ENCODE data around the gene PWWP2B.

The PWWP2B gene

GRCh38 chr10:132449051-132449810, 52.2 kb downstream of the PWWP2B start:
- peak; percentile 26 for DNase-seq

DNA sequence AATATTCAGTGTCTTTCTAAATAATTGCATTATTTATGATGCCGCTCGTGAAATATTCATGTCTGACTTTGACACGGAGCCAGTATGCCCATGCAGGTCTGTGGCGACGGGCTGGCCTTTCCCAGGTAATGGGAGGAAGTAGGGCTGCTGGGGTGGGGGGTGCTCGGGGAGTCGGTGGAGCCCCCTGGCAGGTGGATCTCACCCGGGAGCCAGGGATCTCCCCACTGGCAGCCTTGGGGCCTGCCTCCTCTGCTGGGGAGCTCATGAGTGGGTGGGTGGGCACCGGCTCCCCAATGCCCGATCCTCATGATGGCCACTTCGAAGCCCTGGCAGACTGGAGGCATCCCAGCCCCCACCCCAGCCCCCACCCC, 52.8 kb downstream of the PWWP2B start:
- DNase-seq = peak; percentile 34

- peak; percentile 35 for DNase-seq
Measured at GRCh38 chr10:132450466-132450824, 53.4 kb downstream of the PWWP2B start.

DNA sequence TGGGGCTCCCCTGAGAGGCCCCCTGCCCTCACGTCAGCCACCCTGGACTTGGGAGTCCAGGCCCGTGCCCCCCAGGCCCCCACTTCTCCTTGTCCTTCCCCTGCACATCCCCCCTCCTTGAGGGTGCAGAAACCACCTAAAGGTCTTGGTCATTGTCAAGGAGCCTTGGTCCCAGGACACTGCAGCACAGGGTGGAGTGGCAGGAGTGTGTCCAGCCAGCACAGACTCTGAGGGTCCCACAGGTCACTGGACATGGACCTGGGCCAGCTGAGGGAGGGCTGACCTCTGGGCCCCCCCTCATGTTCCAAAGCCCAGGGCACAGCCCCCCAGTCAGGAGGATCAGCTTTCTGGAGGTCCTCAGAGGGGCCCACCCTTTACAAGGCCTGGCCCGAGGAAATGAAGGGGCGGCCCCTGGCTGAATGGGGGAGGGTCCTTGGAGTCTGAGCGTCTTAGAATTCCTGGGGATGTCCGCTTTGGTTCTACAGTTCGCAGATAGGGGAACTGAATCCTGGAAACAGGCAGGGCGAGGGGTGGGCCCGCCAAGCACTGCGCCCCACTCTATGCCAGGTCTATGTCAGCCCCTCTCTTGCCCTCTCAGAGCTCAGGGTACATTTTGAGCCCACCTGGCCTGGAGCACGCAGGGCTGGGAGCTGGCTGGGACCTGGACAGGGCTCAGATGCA, 54.0 kb downstream of the PWWP2B start:
- DNase-seq = peak; percentile 31

DNA sequence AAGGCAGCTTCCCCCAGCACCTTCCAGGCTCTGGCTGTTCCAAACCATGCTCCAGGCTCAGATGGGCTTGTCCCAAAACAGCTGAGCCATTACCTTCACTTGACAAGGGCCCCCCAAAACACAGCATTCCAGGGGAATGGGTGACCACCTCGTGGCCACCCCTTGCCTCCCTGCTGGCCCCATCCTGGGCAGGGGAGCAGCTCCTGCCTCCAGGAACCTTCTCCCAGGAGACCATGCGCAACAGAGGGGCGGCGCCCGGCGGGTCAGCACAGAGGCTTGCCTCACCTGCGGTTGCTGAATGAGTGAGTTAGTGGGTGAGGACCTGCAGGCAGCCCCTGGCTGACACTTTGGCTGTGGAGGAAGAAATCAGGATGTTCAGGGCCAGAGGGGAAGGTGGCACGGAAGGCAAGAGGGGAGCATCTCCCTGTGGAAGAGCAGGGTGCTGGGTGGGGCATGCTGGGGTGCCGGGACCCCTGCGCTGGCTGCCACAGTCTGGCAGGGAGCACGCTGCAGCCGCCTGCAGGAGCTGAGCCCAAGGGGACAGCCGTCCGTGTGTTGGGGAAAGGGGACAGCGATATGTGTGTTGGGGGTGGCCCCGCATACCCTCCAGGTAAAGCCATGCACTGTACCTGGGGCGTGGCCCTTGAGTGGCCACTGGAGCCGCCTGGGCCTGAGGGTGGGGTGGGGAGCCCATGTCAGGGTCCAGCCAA, 54.7 kb downstream of the PWWP2B start:
- peak; percentile 32 for DNase-seq

- DNase-seq = peak; percentile 33
Measured at GRCh38 chr10:132452216-132452650, 55.2 kb downstream of the PWWP2B start.

DNA sequence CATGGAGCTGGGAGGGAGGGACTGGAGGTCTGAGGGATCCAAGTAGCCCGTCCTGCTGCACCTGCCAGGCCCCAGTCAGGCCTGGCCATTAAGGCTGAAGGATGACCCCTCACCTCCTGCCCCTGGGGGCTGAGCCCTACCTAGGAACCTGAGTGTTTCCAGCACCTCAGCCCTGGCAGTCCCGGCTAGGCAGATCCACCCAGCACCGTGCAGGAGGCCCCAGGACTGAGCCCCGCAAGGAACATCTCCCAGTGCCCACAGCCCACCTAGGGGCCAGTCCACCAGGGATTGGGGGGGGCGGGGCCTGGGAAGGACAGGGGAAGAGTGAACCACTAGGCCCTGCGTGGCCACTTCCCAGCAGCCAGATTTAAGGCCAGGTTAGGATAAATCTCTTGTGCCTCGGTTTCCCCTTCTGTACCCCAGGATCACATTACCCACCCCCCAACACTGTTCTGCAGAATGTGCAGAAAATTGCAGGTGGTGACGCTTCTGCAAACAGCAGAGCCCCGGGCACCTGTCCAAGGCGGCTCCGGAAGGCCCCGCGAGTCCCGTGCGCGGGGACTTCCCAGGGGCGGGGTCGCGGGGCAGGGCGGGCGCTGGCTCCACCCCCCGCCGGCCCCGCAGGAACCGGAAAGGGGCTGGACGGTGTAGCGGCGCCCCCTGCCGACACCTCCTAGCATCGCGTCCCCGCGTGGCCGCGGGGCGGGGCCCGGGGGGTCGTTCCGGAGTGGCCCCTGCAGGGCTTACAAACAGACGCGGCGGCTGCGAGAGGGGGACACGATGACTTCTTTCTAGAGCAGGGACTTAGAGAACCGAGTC, 55.9 kb downstream of the PWWP2B start:
- peak; percentile 79 for DNase-seq

- peak; percentile 27 for DNase-seq
Measured at GRCh38 chr10:132453470-132453861, 56.5 kb downstream of the PWWP2B start.

DNA sequence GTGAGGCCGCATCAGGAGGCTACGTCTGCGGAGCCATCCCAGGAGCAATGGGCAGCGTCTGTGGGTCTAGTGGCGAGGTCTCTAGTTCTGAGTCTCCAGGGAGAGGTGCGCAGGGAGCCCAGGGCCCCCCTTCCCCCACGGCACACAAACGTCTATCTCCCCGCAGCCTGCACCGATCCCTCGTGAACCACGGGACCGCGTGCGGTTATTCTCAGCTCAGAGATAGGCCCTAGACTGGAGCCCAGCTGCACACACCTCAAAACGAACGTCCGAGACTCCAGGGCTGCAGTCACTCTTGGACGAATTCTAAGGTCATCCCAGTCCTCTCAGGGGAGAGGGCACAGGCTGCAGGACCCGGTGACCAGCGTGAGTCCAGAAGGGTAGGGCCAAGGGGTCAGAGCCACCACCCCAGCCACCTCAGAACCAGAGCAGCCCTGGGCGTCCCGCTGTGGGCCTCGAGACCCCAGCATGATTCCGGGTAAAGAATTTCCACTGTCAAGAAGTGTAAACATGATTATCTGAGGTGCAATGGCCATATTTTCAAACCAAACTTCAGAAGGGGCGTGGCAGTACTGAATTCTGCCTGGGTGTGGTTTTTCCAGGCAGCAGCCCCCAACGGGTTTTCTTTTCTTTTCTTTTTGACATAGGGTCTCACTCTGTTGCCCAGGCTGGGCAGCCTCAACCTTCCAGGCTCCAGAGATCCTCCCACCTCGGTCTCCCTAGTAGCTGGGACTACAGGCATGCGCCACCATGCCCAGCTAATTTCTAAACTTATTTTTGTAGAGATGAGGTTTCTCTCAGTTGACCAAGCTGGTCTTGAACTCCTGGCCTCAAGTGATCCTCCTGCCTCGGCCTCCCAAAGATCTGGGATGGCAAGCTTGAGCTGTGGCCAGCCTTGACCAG, 57.5 kb downstream of the PWWP2B start:
- DNase-seq = peak; percentile 28

GRCh38 chr10:132455441-132455971, 58.5 kb downstream of the PWWP2B start:
- DNase-seq = peak; percentile 42

GRCh38 chr10:132455986-132456847, 59.2 kb downstream of the PWWP2B start:
- DNase-seq = peak; percentile 25

DNA sequence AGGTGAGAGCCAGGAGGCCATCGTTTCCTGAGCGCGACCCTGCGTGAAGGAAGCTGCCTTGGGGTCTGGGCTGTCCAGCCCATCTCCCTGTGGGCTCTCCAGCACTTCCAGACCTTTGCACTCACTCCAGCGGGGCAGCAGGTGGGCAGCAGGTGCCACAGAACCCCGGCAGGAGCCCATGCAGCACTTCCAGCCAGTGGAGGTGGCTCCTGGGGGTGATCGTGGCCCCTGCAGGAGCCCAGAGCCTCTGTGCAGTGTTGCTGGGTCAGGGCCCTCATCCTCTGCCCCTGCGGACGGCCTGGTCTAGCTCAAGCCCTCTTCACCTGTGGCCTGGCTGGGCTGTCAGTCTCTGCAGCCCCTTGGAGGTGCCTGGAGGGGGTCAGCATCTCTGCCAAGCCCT, 59.9 kb downstream of the PWWP2B start:
- peak; percentile 32 for DNase-seq

GRCh38 chr10:132457328-132458070, 60.5 kb downstream of the PWWP2B start:
- DNase-seq = peak; percentile 47

DNA sequence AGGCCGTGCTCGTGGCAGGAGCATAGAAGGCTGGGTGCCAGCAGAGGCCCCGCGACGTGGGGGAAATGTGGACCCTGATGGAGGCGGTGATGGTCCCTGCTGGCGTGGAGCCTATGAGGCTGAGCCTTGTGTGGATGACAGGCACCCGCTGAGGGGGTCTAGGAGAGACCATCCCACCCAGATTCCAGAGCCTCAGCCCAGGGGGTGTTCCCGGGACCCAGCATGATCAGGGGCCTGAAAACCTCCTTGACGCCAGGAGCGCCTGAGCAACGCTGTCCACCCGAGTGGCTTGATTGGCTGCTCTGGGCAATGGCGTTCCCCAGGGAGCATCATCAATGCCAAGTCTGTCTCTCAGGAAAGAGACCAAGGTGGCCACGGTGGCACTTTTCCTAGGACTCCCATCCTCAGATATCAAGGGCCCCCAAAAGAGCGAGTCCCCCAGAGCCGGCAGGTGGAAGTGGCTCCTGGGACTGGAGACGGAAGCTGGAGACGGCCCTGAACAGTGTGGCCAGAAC, 61.1 kb downstream of the PWWP2B start:
- no peak for DNase-seq

GRCh38 chr10:132458586-132459300, 61.7 kb downstream of the PWWP2B start:
- peak; percentile 70 for DNase-seq

DNA sequence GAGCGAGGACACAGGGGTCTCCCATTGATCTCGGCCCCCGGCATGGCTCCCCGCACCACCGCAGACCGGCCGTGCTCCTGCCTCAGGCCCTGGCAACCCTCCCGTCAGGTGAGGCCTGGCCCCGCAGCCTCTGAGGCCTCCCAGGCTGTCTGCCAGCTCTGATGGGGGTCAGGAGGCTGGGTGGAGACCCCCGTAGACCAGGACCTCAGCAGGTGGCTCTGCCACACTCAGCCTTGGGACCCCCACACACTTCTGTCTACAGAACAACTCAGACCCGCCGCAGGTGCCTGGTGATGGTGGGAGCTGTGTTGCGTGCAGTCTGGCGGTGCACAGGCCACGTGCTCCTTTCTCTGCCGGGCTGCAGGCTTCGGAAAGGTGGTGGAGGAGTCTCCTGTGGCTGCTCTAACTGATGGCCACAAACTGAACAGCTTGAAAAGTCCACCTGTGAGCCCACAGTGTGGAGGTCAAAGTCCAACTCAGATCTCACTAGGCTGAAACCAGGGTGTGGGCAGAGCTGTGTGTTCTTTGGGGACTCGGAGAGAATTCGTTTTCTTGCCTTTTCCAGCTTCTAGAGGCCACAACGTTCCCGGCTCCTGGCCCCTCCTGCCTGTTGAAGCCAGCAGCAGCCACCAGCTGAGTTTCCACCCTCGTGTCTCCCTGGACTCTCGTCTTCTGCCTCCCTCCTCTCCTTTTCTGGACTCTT, 62.5 kb downstream of the PWWP2B start:
- peak; percentile 27 for DNase-seq

GRCh38 chr10:132460071-132460470, 63.1 kb downstream of the PWWP2B start:
- DNase-seq = peak; percentile 26

DNA sequence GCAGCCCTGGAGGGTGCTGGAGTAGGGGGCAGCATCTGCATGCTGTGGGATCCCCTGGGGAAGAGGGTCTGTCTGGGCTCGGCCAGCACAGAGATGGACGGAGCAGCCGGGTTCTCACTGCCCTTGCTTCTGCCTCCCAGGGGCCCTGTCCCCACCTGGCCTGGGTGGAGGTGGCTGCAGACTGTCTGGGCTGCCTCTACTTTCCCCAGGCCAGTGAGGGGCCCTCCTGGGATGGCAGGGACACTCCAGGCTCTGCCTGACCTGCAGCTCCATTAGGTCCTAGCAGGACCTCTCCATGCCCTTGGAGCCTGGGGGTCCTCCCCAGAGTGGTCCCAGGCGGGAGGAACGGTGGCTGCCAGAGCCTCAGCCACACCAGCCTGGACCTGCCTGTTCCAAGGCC, 63.7 kb downstream of the PWWP2B start:
- DNase-seq = peak; percentile 15

Data from left hindlimb (tissue), 1 donor.